PC-3 (cell line): ENCODE measurements around the gene TLE3. TPM values are rescaled to one million over a fixed set of nuclear protein-coding genes. Genes with fewer than 3 reads are reported as not detected.

Source experiments
- ATAC-seq: fragments of 200-7000 bp; cut with Tn5 transposase; 2 replicates; pipeline ENCODE4 v1.9.1; 2020; ENCODE audit warnings: mild to moderate bottlenecking, moderate library complexity
- BruUV-seq: library from RNA; stranded (reverse); fragments of 400-500 nt; replicated peaks from 2 replicates; lab custom pipeline; 2021; lab: Mats Ljungman, UMichigan
- CTCF ChIA-PET: fragments of 300-600 bp; sonication (Branson Sonifier 250); formaldehyde crosslinking; loops from one replicate; lab custom pipeline; 2022; ENCODE audit warnings: antibody characterized with exemption; lab: Charles Lee
- POLR2A ChIA-PET: fragments of 300-600 bp; sonication (Branson Sonifier 250); formaldehyde crosslinking; loops from one replicate; lab custom pipeline; 2022; ENCODE audit warnings: antibody characterized with exemption; ENCODE audit not compliant: unreplicated experiment; lab: Charles Lee
- DNase-seq: peaks from one replicate; pipeline ENCODE4 v3.0.0-alpha.2; 2015
- H2AFZ ChIP-seq: fragments of 300-600 bp; sonication (generic); 2 replicates; pipeline ENCODE4 v1.6.0; 2016; ENCODE audit warnings: antibody characterized with exemption, low read length
- H3F3A ChIP-seq: fragments of 300-600 bp; sonication (generic); one replicate; pipeline ENCODE4 v1.6.0; 2017; ENCODE audit warnings: antibody characterized with exemption, low read length, control low read depth, mild to moderate bottlenecking; ENCODE audit not compliant: unreplicated experiment
- H3K27ac ChIP-seq: fragments of 300-600 bp; sonication (generic); 2 replicates; pipeline ENCODE4 v1.5.1; 2016; ENCODE audit warnings: mild to moderate bottlenecking, low read length
- H3K27me3 ChIP-seq: fragments of 300-600 bp; sonication (generic); 2 replicates; pipeline ENCODE4 v1.6.1; 2016; ENCODE audit warnings: low read length, mixed read lengths
- H3K36me3 ChIP-seq: fragments of 300-600 bp; sonication (generic); 2 replicates; pipeline ENCODE4 v1.6.1; 2016; ENCODE audit warnings: low read depth, mixed run types, low read length, mixed read lengths
- H3K4me1 ChIP-seq: fragments of 300-600 bp; sonication (generic); 2 replicates; pipeline ENCODE4 v1.5.1; 2016; ENCODE audit warnings: low read length; ENCODE audit not compliant: insufficient read depth
- H3K4me2 ChIP-seq: fragments of 300-600 bp; sonication (generic); 2 replicates; pipeline ENCODE4 v1.6.0; 2016; ENCODE audit warnings: low read length
- H3K4me3 ChIP-seq: fragments of 300-600 bp; sonication (generic); 2 replicates; pipeline ENCODE4 v1.5.1; 2016; ENCODE audit warnings: mild to moderate bottlenecking, low read length, mixed read lengths
- H3K79me2 ChIP-seq: fragments of 300-600 bp; sonication (generic); 2 replicates; pipeline ENCODE4 v1.6.1; 2017; ENCODE audit warnings: low read length, mixed read lengths
- H3K9ac ChIP-seq: fragments of 300-600 bp; sonication (generic); 2 replicates; pipeline ENCODE4 v1.6.0; 2016; ENCODE audit warnings: mild to moderate bottlenecking, low read length
- H3K9me2 ChIP-seq: fragments of 300-600 bp; sonication (generic); replicated peaks from 2 replicates; pipeline ENCODE4 v1.6.1; 2016; ENCODE audit warnings: mixed run types, low read length, mixed read lengths
- H3K9me3 ChIP-seq: fragments of 300-600 bp; sonication (generic); 2 replicates; pipeline ENCODE4 v1.6.1; 2016; ENCODE audit warnings: low read length, mixed read lengths
- H4K20me1 ChIP-seq: fragments of 300-600 bp; sonication (generic); 2 replicates; pipeline ENCODE4 v1.6.1; 2016; ENCODE audit warnings: low read length, mixed read lengths
- CTCF ChIP-seq: fragments of 300-600 bp; sonication (generic); conservative IDR thresholded peaks from 2 replicates; pipeline ENCODE4 v1.5.1; 2017; ENCODE audit warnings: antibody characterized with exemption, low read depth, mild to moderate bottlenecking, low read length
- EZH2 ChIP-seq: fragments of 300-600 bp; sonication (generic); IDR thresholded peaks from one replicate; pipeline ENCODE4 v1.6.1; 2017; ENCODE audit warnings: antibody characterized with exemption, mild to moderate bottlenecking, low read length; ENCODE audit not compliant: unreplicated experiment
- EZH2phosphoT487 ChIP-seq: fragments of 300-600 bp; sonication (generic); IDR thresholded peaks from 2 replicates; pipeline ENCODE4 v1.6.1; 2018; ENCODE audit warnings: mild to moderate bottlenecking, antibody characterized with exemption, low read length, borderline replicate concordance
- intact Hi-C: fragments of 100-400 bp; cut with micrococcal nuclease; formaldehyde crosslinking; loops from 2 replicates; pipeline ENCODE4 v1.9.0; 2023
- total RNA-seq: library from RNA; depleted of rRNA; stranded (reverse); fragments of >200 nt; gene quantifications from 2 replicates; pipeline ENCODE4 v1.2.3, GENCODE V29; 2014

Gene TLE3
- total RNA-seq, 1 experiment from 2014 or later, result 72.5 TPM

DNA sequence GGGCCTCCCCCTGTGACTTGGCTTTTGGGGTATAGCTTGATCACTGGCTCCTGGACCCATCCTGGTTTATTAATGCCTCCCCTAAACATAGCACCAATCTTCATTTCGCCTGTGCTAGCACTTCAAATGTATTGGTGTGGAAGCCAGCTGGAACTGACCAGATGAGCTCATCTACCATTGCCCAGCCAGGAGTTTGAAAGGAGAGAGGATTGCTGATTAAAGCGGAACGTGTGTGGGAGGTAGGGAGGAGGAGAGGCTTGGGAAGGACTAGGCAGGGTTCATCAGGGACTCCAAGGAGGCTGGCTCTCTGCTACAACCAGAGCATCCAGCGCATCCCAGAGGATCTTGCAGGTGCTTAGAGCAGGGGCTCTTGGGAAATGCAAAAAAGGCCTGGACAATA lies 34.4 kb upstream of the TLE3 start:
- no peak overlapping the region for H3K9ac ChIP-seq
- no TSS peak for BruUV-seq
- intact Hi-C loops, result no loop called here
- TF ChIP-seq CTCF, result no peak
- no peak overlapping the region for H3K4me2 ChIP-seq
- DNase-seq, result no peak
- ChIA-PET CTCF (no interaction called here), POLR2A (no interaction called here)
- H3K27me3 ChIP-seq, result no peaks in the 10 kb centered on the region
- no peak for ATAC-seq
- no peaks in the 10 kb centered on the region for H4K20me1 ChIP-seq
- no peak overlapping the region for H2AFZ ChIP-seq
- no peaks in the 10 kb centered on the region for H3K79me2 ChIP-seq
- H3K27ac ChIP-seq, result no peak overlapping the region
- no peaks in the 10 kb centered on the region for H3K36me3 ChIP-seq
- H3K4me1 ChIP-seq, result peaks cover 4% of the 10 kb centered on the region; the same call in 1 of the 2 replicates
- H3K9me2 ChIP-seq, result no peaks in the 10 kb centered on the region
- H3K9me3 ChIP-seq, result no peaks in the 10 kb centered on the region
- no peaks in the 10 kb centered on the region for H3F3A ChIP-seq
- H3K4me3 ChIP-seq, result no peak overlapping the region

- no peak overlapping the region for H3K4me3 ChIP-seq
- H3F3A ChIP-seq, result no peaks in the 10 kb centered on the region
- H3K36me3 ChIP-seq, result no peaks in the 10 kb centered on the region
- H2AFZ ChIP-seq, result no peak overlapping the region
- ATAC-seq (no peak), DNase-seq (no peak)
- H3K9me3 ChIP-seq, result no peaks in the 10 kb centered on the region
- BruUV-seq, result no TSS peak
- H3K9me2 ChIP-seq, result no peaks in the 10 kb centered on the region
- H3K27ac ChIP-seq, result no peak overlapping the region
- POLR2A ChIA-PET, result no interaction called here
- H3K79me2 ChIP-seq, result no peaks in the 10 kb centered on the region
- TF ChIP-seq CTCF (no peak), EZH2phosphoT487 (no peak), EZH2 (no peak)
- no peak overlapping the region for H3K9ac ChIP-seq
- no peak overlapping the region for H3K4me2 ChIP-seq
- CTCF ChIA-PET, result no interaction called here
- peaks cover 4% of the 10 kb centered on the region; the same call in 1 of the 2 replicates for H3K4me1 ChIP-seq
- intact Hi-C loops, result no loop called here
- H3K27me3 ChIP-seq, result no peaks in the 10 kb centered on the region
- no peaks in the 10 kb centered on the region for H4K20me1 ChIP-seq
Measured at GRCh38 chr15:70128414-70129140, 30.9 kb upstream of the TLE3 start.

- POLR2A ChIA-PET, result no interaction called here
- Histone ChIP-seq H3K36me3 (no peaks in the 10 kb centered on the region), H4K20me1 (no peaks in the 10 kb centered on the region), H3K9ac (no peak overlapping the region), H3K27me3 (no peaks in the 10 kb centered on the region), H2AFZ (no peak overlapping the region), H3K9me3 (no peaks in the 10 kb centered on the region), H3K4me1 (peaks cover 4% of the 10 kb centered on the region; the same call in 1 of the 2 replicates), H3K4me3 (no peak overlapping the region), H3K79me2 (no peaks in the 10 kb centered on the region), H3K27ac (no peak overlapping the region), H3K4me2 (no peak overlapping the region), H3K9me2 (no peaks in the 10 kb centered on the region), H3F3A (no peaks in the 10 kb centered on the region)
- no TSS peak for BruUV-seq
- CTCF ChIA-PET, result no interaction called here
- no peak for ATAC-seq
- no peak for DNase-seq
- TF ChIP-seq EZH2phosphoT487 (no peak), CTCF (no peak), EZH2 (no peak)
- intact Hi-C loops, result no loop called here
Measured at GRCh38 chr15:70127770-70128413, 30.2 kb upstream of the TLE3 start.
